HG03565 (cell line): ENCODE results near the gene UBQLN1.

Source experiments
- ATAC-seq: cut with Tn5 transposase; IDR thresholded peaks from one replicate; pipeline ENCODE4 v1.9.1; 2021; ENCODE audit warnings: mild to moderate bottlenecking, moderate library complexity; ENCODE audit not compliant: unreplicated experiment

Gene UBQLN1

GRCh38 chr9:83698976-83699585, 8.7 kb downstream of the UBQLN1 start:
- no peak for ATAC-seq

- ATAC-seq, result no peak
These were observed 16.3 kb downstream of the UBQLN1 start for GRCh38 chr9:83691492-83691891.

- no peak for ATAC-seq
These were observed 18.8 kb downstream of the UBQLN1 start for GRCh38 chr9:83688921-83689320.

GRCh38 chr9:83681490-83681889, 26.3 kb downstream of the UBQLN1 start:
- no peak for ATAC-seq

GRCh38 chr9:83680233-83680632, 27.5 kb downstream of the UBQLN1 start:
- no peak for ATAC-seq

- no peak for ATAC-seq
These were observed 30.2 kb downstream of the UBQLN1 start for GRCh38 chr9:83677596-83677995.

GRCh38 chr9:83675466-83675865, 32.3 kb downstream of the UBQLN1 start:
- ATAC-seq, result no peak

- no peak for ATAC-seq
These were observed 36.3 kb downstream of the UBQLN1 start for GRCh38 chr9:83671451-83671850.

- ATAC-seq, result no peak
These were observed 37.4 kb downstream of the UBQLN1 start for GRCh38 chr9:83670381-83670780.

- no peak for ATAC-seq
These were observed 38.7 kb downstream of the UBQLN1 start for GRCh38 chr9:83669067-83669466.

GRCh38 chr9:83665580-83666200, 42.1 kb downstream of the UBQLN1 start:
- no peak for ATAC-seq

- no peak for ATAC-seq
These were observed 44.8 kb downstream of the UBQLN1 start for GRCh38 chr9:83662933-83663332.

- ATAC-seq, result peak; percentile 39
These were observed 50.8 kb downstream of the UBQLN1 start for GRCh38 chr9:83656952-83657351.

GRCh38 chr9:83656032-83656680, 51.6 kb downstream of the UBQLN1 start:
- ATAC-seq, result peak; percentile 45

- ATAC-seq, result no peak
These were observed 52.3 kb downstream of the UBQLN1 start for GRCh38 chr9:83655433-83655832.

GRCh38 chr9:83652433-83652832, 55.3 kb downstream of the UBQLN1 start:
- ATAC-seq, result no peak

GRCh38 chr9:83651558-83651957, 56.2 kb downstream of the UBQLN1 start:
- ATAC-seq, result no peak

- no peak for ATAC-seq
These were observed 58.2 kb downstream of the UBQLN1 start for GRCh38 chr9:83649515-83649914.

GRCh38 chr9:83649080-83649479, 58.7 kb downstream of the UBQLN1 start:
- no peak for ATAC-seq

- ATAC-seq, result no peak
These were observed 61.1 kb downstream of the UBQLN1 start for GRCh38 chr9:83646500-83647239.

GRCh38 chr9:83642793-83643192, 65.0 kb downstream of the UBQLN1 start:
- no peak for ATAC-seq

- no peak for ATAC-seq
These were observed 68.5 kb downstream of the UBQLN1 start for GRCh38 chr9:83639266-83639665.
